Left ventricle myocardium inferior (tissue), 1 donor: Measurements from ENCODE around the gene HRH4. TPM values are rescaled to one million over a fixed set of nuclear protein-coding genes. Genes with fewer than 3 reads are reported as not detected.

Source experiments
- DNase-seq: peaks from one replicate; pipeline ENCODE4 v3.0.0-alpha.2; 2020
- H3K27ac ChIP-seq: fragments of 200-600 bp; replicated peaks from 2 replicates; pipeline ENCODE4 v1.8.0; 2021
- H3K27me3 ChIP-seq: fragments of 200-600 bp; 2 replicates; pipeline ENCODE4 v1.8.0; 2021; ENCODE audit warnings: low read depth
- H3K36me3 ChIP-seq: fragments of 200-600 bp; 2 replicates; pipeline ENCODE4 v1.8.0; 2021
- H3K4me1 ChIP-seq: fragments of 200-600 bp; 2 replicates; pipeline ENCODE4 v1.8.0; 2021
- H3K4me3 ChIP-seq: fragments of 200-600 bp; 2 replicates; pipeline ENCODE4 v1.8.0; 2021; ENCODE audit warnings: mild to moderate bottlenecking, moderate library complexity
- H3K9me3 ChIP-seq: fragments of 200-600 bp; replicated peaks from 2 replicates; pipeline ENCODE4 v1.8.0; 2021
- intact Hi-C: fragments of 100-400 bp; cut with micrococcal nuclease; formaldehyde crosslinking; loops from one replicate; pipeline ENCODE4 v1.11.0; 2022
- total RNA-seq: library from RNA; stranded (reverse); fragmentation: NEBNext Ultra II Directional; extraction: Animal tissue kit (Norgen Biotek cat#: 25700); gene quantifications from one replicate; pipeline ENCODE4 v1.2.1, GENCODE V29; 2021
- TF ChIP-seq, protein P1 (sequence below): fragments of 200-600 bp; IDR thresholded peaks from 2 replicates; pipeline ENCODE4 v1.8.0; 2021; ENCODE audit warnings: antibody characterized with exemption, mild to moderate bottlenecking, borderline replicate concordance
- donor health status: DM: no; HTN: yes; CAD: no; lungs with severe emphysema.

The HRH4 gene
- total RNA-seq, 1 donor from 2014 or later: 0.33 TPM

DNA sequence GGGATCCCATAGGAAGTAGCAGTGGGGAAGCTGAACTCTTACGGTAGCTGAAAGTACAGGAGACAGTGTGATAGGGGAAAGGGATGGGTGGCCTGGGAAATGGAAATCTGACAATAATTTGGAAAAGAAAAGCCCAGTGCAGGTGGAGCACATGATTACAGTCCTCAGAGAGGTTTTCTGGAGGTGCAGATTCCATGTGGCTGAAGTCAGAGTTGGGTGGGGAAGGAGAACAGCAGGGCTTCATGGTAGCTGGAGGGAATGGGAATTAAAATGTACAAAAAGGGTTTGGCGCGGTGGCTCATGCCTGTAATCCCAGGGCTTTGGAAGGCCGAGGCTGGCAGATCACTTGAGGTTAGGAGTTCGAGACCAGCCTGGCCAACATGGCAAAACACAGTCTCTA is 12.2 kb downstream of the HRH4 start:
- TF ChIP-seq, protein P1, sequence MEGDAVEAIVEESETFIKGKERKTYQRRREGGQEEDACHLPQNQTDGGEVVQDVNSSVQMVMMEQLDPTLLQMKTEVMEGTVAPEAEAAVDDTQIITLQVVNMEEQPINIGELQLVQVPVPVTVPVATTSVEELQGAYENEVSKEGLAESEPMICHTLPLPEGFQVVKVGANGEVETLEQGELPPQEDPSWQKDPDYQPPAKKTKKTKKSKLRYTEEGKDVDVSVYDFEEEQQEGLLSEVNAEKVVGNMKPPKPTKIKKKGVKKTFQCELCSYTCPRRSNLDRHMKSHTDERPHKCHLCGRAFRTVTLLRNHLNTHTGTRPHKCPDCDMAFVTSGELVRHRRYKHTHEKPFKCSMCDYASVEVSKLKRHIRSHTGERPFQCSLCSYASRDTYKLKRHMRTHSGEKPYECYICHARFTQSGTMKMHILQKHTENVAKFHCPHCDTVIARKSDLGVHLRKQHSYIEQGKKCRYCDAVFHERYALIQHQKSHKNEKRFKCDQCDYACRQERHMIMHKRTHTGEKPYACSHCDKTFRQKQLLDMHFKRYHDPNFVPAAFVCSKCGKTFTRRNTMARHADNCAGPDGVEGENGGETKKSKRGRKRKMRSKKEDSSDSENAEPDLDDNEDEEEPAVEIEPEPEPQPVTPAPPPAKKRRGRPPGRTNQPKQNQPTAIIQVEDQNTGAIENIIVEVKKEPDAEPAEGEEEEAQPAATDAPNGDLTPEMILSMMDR: no peak
- no peak overlapping the region for H3K27ac ChIP-seq
- H3K27me3 ChIP-seq: no peaks in the 10 kb centered on the region
- H3K36me3 ChIP-seq: no peaks in the 10 kb centered on the region
- no peaks in the 10 kb centered on the region for H3K4me1 ChIP-seq
- intact Hi-C loops: no loop called here
- no peaks in the 10 kb centered on the region for H3K9me3 ChIP-seq
- no peak for DNase-seq
- no peak overlapping the region for H3K4me3 ChIP-seq

DNA sequence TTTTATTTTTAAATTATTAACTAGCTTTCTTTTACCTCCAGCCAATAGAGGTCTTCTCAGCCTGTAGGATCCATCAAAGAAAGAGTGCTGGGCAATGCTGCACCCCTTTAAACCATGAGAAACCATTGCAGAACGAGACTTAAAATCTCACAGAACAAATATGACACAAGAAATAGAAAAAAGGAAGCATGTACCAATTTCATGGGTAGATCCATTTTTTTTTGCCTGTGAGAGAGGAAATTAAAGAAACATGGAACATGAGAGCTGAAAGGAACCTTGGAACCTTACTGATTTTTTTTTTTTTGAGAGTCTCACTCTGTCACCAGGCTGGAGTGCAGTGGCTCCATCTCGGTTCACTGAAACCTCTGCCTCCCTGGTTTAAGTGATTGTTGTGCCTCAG is 14.0 kb downstream of the HRH4 start:
- Histone ChIP-seq H3K36me3 (no peaks in the 10 kb centered on the region), H3K4me1 (no peaks in the 10 kb centered on the region), H3K27ac (no peak overlapping the region), H3K4me3 (no peak overlapping the region), H3K9me3 (no peaks in the 10 kb centered on the region), H3K27me3 (no peaks in the 10 kb centered on the region)
- TF ChIP-seq, protein P1: no peak
- DNase-seq: no peak
- intact Hi-C loops: no loop called here

DNA sequence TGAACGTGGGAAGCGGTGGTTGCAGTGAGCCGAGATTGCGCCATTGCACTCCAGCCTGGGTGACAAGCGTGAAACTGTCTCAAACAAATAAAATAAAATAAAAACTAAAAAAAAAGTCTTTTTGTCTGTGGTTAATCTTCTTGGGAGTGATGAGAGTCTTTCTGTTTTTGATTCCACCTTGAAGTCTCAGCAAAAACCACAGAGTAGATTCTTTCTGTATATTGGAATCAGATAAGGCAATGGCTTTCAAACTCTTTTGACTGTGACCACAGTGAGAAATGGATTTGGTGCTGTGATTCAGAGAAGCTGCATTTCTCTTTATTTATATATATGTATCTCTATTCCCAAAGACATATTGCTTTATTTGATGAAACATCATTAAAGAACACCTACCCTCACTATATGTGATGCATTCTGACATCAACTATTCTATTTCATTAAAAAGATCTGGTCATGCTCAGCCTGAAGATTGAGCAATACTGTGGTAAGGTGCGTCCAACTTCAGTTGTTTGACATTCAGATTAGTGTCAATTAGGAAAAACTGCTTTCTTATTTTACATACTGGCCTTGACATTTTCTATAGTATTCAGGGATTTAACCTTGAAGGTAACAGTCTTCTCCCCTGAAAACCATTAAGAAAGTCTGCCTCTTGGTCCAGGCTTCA is 15.6 kb downstream of the HRH4 start:
- Histone ChIP-seq H3K27ac (no peak overlapping the region), H3K36me3 (no peaks in the 10 kb centered on the region), H3K4me3 (no peak overlapping the region), H3K4me1 (no peaks in the 10 kb centered on the region), H3K27me3 (no peaks in the 10 kb centered on the region), H3K9me3 (no peaks in the 10 kb centered on the region)
- TF ChIP-seq, protein P1: no peak
- intact Hi-C loops: no loop called here
- no peak for DNase-seq

DNA sequence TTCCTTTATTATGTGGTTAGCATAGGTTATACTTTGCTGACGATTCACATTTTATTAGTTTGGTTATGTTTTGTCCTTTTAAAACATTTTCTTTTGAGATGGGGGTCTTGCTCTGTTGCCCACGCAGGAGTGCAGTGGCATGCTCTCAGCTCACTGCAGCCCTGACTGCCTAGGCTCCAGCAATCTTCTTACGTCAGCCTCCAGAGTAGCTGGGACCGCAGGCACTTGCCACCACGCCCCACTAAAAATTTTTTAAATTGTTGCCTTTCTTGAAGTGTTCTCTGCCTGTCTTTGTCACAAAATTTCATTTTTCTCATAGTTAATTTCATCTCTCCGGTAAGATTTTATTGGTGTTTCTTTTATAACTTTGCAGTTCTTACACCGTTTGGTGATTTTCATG is 18.9 kb downstream of the HRH4 start:
- no peak for DNase-seq
- no peaks in the 10 kb centered on the region for H3K9me3 ChIP-seq
- no peak overlapping the region for H3K27ac ChIP-seq
- no peaks in the 10 kb centered on the region for H3K4me1 ChIP-seq
- no peak overlapping the region for H3K4me3 ChIP-seq
- intact Hi-C loops: no loop called here
- H3K27me3 ChIP-seq: no peaks in the 10 kb centered on the region
- no peaks in the 10 kb centered on the region for H3K36me3 ChIP-seq
- TF ChIP-seq, protein P1: no peak

DNA sequence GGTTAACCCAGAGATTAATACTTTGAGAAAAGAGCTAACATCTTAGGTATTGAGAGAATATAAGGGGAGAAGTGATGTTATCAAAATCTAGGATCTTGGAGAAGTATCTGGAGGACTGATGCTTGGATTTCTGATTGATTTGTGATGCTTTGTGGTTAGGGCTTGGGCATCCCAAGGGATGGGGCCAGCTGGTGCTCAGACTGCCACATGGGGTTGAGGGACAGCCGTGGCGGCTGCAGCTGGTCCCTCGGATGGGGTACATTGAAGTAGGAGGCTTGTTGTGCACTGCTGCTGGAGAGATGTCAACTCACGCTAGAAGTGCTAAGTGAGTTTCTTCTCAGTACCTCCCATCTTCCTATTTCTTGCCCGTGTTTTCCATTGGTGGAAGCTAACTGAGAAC is 22.4 kb downstream of the HRH4 start:
- TF ChIP-seq, protein P1: no peak
- no peak for DNase-seq
- Histone ChIP-seq H3K4me1 (no peaks in the 10 kb centered on the region), H3K4me3 (no peak overlapping the region), H3K9me3 (no peaks in the 10 kb centered on the region), H3K36me3 (no peaks in the 10 kb centered on the region), H3K27me3 (no peaks in the 10 kb centered on the region), H3K27ac (no peak overlapping the region)
- intact Hi-C loops: no loop called here
